GM18951 (cell line): ENCODE measurements around the gene LDHAL6A.
"Not testable (repeated sequence)": the region's sequence is repeated elsewhere in the genome, so short reads cannot be mapped to it uniquely, and the experiment has no call there.

Experiments
- POLR2A ChIP-seq: IDR thresholded peaks from 4 replicates; pipeline ENCODE4 v1.6.1; 2011; ENCODE audit warnings: mild to moderate bottlenecking; ENCODE audit not compliant: insufficient read length, insufficient read depth; ENCODE audit errors: extremely low read depth
- in situ Hi-C: fragments of 300-500 bp; cut with MboI; formaldehyde crosslinking; loops from one replicate; pipeline ENCODE4 v1.12.0; 2022; ENCODE audit warnings: low sequenced_read_pairs, mixed read lengths, inconsistent platforms; ENCODE audit not compliant: unreplicated experiment

The LDHAL6A gene

DNA sequence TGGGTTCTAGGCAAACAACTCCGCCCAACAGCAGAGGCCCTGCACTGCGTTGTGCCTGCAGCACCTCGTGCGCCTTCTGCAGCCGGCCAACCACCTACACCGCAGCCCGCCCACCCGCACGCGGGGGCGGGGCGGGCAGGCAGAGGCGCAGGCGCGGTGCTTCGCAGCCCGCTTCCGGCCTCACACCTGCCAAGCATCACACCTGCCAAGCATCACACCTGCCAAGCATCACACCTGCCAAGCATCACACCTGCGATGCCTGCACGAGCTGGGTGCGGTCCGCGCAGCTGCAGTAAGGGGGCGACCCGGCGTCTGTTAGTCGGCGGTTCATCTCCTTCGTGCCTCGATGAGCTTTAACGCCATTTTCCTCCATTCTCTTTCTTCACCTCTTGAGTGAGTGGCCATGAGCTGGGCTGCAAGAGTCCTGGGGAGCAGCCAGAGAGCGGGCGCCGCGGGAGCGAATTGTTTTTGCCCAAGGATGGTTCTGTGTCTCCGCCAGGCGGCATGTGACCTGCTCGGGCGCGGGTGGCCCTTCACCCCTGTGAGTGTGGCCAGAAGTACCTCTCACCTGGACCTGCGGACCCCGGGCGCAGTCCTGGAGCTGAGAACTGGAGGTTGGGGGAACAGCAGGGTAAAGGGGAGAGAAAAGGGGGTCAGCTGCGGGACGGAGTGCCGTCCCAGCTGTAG, at the start of gene LDHAL6A:
Gene LDHAL6A, plus strand, starts transcription at position 171 of the 687 bp plus-strand sequence. CDS start 825 bp downstream, outside the sequence.
- in situ Hi-C loops = no loop called here
- no peak for TF ChIP-seq POLR2A

DNA sequence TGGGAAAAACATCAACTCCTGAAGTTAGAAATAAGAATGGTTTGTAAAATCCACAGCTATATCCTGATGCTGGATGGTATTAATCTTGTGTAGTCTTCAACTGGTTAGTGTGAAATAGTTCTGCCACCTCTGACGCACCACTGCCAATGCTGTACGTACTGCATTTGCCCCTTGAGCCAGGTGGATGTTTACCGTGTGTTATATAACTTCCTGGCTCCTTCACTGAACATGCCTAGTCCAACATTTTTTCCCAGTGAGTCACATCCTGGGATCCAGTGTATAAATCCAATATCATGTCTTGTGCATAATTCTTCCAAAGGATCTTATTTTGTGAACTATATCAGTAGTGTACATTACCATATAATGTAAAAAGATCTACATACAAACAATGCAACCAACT, 48.3 kb upstream of the LDHAL6A start:
- in situ Hi-C loops = not testable (repeated sequence)

DNA sequence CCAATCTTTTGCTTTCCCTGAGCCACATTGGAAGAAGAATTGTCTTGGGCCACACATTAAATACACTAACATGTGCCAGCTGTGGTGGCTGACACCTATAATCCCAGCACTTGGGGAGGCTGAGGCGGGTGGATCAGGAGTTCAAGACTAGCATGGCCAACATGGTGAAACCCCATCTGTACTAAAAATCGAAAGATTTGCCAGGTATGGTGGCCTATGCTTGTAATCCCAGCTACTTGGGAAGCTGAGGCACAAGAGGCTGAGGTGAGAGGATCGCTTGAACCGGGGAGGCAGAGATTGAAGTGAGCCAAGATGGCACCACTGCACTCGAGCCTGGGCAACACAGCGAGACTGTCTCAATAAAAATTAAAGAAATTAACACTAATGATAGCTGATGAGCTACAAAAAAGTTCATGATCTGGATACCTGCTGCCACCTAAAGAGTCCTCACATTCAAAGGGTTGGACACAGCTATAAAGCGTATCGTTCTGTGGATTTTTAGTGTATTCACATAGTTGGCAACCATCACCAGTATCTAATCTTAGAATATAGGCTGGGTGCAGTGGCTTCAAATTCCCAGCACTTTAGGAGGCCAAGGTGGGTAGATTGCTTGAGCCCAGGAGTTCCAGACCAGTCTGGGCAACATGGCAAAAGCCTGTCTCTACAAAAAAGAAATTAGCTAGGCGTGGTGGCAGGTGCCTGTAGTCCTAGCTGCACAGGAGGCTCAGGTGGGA, 46.9 kb upstream of the LDHAL6A start:
- TF ChIP-seq POLR2A = no peak
- in situ Hi-C loops = no loop called here

DNA sequence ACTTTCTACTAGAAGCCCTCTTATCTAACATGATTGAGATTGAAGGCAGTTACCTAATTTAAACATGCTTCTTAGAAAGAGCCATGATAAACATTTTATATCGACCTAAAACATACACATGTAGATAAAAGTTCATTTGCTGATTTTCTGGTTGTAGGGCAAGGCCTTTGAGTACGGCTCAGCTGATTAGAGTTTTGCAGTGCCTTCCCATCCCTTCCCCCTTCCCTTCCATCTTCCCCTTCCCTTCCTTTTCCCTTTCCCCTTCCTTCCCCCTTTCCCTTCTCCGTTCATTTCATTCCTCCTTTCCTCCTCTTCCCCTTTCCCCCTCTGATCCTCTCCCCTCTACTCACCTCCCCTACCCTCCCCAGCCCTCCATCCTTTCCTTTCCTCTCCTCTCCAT, 39.2 kb upstream of the LDHAL6A start:
- no peak for TF ChIP-seq POLR2A
- in situ Hi-C loops = no loop called here

DNA sequence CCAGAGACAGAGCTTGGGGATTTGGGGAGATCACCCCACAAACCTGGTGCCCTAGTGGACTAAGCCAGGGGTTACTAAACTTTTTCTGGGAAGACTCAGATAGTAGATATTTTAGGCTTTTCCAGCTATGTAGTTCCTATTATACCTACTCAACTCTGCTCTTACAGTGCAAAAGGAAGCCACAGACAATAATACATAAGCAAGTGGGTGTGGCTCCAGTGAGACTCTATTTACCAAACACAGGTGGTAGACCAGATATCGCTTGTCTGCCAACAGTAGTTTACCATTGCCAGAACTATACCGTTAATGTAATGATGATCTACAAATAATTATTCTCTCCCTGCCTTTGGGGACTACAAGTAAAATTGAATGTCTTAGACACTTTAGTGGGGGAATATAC, 36.6 kb upstream of the LDHAL6A start:
- in situ Hi-C loops = no loop called here
- no peak for TF ChIP-seq POLR2A

DNA sequence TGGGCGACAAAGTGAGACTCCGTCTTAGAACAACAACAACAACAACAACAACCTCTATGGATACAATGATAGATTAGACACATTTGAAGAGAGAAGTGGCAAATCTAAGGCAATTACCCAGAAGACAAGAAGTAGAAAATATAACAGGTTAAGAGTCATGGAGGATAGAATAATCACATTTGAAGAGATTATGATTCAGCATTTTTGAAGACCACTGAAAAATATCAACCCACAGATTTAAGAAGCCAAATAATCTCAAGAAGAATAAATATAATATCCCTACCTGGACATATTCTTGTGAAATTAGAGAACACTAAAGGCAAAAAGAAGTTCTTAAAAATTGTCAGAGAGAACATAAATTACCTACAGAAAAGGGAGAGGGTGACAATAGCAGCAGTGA, 35.6 kb upstream of the LDHAL6A start:
- in situ Hi-C loops = no loop called here
- no peak for TF ChIP-seq POLR2A

DNA sequence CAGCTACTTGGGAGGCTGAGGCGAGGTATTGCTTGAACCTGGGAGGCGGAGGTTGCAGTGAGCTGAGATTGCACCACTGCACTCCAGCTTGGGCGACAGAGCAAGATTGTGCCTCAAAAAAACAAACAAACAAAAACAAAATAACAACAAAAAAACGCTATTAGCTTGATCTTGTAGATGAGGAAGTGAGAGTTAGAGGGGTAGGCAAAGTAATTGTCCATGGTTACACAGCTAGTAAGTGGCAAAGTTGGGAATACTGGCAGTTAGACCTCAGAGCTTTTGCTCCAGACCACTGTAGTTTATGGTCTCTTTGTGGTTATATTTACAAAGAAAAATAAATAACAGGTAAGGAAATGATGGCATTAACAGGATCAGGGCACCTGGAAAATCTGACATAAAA, 28.4 kb upstream of the LDHAL6A start:
- no peak for TF ChIP-seq POLR2A
- in situ Hi-C loops = no loop called here

DNA sequence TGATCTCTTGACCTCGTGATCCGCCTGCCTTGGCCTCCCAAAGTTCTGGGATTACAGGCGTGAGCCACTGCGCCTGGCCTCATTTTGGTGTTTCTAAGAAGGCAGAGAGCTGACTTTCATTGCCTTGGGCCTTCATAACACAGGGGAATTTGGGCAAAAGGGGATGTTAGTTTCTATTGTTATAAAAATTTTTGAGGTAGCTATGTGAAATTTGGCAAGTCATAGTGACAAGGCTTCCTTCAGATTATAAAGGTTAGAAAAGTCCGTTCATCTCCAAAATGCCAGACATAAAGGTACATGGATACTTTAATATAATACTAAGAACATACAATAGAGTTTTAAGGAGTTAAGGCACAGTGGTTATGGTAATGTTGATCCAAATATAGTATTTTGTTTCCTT, 26.3 kb upstream of the LDHAL6A start:
- in situ Hi-C loops = no loop called here
- no peak for TF ChIP-seq POLR2A

DNA sequence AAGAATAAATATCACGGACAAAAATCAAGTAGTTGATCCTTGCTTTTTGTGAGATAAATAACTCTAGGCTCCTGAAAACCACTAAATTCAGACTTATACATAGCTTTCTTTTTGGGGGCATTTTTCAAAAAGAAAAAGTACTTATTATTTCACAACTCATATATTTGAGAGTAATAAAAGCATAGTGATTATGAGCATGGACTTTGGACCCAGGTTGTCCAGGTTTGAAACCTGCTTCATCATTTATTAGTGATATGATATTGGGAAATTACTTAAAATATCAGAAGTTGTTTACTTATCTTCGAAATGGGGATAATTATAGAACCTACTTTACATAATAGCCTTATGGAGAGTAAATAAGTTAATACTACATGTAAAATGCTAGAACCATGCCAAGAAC, 17.0 kb upstream of the LDHAL6A start:
- TF ChIP-seq POLR2A = no peak
- in situ Hi-C loops = no loop called here

DNA sequence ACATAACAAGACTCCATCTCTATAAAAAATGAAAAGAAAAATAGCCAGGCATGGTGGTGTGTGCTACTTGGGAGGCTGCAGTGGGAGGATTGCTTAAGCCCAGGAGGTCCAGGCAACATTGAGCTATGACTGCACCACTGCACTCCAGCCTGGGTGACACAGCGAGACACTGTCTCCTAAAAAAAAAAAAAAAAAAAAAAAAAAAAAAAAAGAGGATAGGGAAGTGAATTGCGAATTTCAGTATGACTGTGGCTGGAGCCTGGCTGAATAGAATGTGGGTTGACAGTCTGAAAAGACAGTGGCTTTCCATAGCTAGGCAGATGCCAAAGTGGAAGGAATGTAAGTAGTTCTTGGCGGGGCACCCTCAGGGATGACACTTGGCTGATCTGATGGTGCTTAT, 6.4 kb upstream of the LDHAL6A start:
- in situ Hi-C loops = no loop called here
- no peak for TF ChIP-seq POLR2A

DNA sequence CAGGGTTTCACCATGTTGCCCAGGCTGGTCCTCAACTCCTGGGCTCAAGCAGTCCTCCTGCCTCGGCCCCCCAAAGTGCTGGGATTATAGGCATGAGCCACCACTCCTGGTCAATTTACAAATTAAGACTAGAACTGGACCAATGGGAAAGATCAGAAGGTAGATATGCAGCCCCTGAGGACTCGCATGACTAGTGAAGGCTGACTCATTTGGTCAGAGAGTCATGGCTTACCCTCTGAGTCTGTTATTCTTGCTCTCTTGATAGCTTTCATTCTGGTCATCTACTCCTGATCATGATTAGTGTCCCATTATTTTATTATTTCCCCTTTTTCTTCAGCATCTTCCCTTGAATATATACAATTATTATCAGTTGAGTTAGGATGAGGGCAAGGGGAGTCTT, 2.7 kb upstream of the LDHAL6A start:
- in situ Hi-C loops = no loop called here
- no peak for TF ChIP-seq POLR2A

DNA sequence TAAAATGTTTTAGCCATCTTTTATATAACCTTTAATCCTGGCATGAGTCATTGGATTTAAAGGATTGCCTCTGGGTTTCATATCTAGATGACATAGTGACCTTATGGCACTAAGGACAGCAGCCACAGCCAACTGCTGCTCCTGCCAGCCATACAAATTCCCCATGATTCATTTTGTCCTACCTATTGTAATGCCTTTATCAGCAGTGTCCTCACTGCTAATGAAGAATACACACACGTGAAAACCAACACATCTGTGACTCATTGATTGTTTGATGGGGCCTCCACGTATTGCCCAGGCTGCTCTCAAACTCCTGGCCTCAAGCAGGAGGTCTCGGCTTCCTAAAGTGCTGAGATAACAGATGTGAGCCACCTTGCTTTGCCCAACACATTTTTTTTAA, 1.8 kb downstream of the LDHAL6A start:
- no peak for TF ChIP-seq POLR2A
- in situ Hi-C loops = no loop called here

DNA sequence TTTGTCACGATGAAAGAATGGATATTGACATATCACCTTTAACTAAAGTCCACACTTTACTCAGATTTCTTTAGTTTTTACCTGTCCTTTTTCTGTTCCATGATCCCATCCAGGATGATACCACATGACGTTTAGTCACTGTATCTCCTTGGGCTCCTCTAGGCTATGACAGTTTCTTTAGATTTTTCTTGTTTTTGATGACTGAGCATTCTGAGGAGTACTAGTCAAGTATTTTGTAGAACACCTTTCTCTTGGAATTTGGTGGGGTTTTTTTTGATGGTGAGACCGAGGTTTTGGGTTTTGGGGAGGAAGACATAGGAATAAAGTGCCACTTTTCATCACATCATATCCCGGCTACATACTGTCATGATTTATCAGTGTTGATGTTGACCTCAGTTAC, 4.0 kb downstream of the LDHAL6A start:
- TF ChIP-seq POLR2A = no peak
- in situ Hi-C loops = no loop called here

DNA sequence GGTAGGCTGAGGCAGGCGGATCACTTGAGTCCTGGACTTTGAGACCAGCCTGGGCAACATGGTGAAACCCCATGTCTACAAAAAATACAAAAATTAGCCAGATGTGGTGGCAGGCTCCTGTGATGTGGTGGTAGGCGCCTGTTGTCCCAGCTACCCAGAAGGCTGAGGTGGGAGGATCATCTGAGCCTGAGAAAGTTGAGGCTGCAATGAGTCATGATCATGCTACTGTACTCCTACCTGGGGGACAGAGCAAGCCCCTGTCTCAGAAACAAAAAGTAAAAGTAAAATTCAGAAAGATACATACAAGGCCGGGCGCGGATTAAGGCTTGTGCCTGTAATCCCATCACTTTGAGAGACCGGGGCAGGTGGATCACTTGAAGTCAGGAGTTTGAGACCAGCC, 6.3 kb downstream of the LDHAL6A start:
- TF ChIP-seq POLR2A = no peak
- in situ Hi-C loops = no loop called here
